Panc1 (cell line): ENCODE data around the gene ANO2.

ENCODE experiments used
- SIN3A ChIP-seq: IDR thresholded peaks from 2 replicates; pipeline ENCODE4 v1.6.1; 2012; ENCODE audit warnings: low read depth, mild to moderate bottlenecking, low read length, moderate library complexity, borderline replicate concordance; ENCODE audit not compliant: insufficient read depth
- TF ChIP-seq, protein P1 (sequence below): fragments of 450-650 bp; IDR thresholded peaks from 2 replicates; pipeline ENCODE4 v1.5.1; 2017; ENCODE audit warnings: mild to moderate bottlenecking

DNA sequence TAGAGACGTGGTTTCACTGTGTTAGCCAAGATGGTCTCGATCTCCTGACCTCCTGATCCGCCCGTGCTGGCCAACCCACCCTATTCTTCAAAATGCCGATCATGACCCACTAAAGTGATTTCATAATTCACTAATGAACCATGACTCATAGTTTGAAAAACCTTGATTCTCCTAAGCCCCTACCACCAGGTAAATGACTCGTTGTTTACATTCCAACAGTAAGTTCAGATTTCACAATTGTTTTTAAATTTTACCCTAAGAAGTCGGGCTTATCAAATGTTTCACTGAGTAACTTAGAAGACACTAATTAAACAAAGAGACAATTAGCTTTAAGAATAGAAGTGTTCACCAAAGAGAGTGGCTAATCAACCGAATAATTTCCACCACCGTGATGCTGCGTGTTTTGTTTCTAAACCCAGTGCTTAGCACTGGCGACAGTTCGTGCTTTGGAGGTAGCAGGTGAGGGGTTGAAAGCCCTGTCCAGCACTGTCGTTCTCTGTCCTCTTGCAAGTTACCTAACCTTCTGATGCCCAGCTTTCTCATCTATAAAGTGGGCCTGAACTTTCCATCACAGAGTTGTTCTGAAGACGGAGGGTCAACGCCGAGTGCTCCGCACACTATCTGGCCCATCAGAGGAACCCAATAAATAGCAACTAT, 376.6 kb downstream of the ANO2 start:
- TF ChIP-seq SIN3A = no peak
- TF ChIP-seq, protein P1, sequence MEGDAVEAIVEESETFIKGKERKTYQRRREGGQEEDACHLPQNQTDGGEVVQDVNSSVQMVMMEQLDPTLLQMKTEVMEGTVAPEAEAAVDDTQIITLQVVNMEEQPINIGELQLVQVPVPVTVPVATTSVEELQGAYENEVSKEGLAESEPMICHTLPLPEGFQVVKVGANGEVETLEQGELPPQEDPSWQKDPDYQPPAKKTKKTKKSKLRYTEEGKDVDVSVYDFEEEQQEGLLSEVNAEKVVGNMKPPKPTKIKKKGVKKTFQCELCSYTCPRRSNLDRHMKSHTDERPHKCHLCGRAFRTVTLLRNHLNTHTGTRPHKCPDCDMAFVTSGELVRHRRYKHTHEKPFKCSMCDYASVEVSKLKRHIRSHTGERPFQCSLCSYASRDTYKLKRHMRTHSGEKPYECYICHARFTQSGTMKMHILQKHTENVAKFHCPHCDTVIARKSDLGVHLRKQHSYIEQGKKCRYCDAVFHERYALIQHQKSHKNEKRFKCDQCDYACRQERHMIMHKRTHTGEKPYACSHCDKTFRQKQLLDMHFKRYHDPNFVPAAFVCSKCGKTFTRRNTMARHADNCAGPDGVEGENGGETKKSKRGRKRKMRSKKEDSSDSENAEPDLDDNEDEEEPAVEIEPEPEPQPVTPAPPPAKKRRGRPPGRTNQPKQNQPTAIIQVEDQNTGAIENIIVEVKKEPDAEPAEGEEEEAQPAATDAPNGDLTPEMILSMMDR = no peak
